ENCODE results near the gene SLC4A11.
A peak's percentile ranks its signal among the peaks of the same experiment; 100 is the strongest.

The SLC4A11 gene

DNA sequence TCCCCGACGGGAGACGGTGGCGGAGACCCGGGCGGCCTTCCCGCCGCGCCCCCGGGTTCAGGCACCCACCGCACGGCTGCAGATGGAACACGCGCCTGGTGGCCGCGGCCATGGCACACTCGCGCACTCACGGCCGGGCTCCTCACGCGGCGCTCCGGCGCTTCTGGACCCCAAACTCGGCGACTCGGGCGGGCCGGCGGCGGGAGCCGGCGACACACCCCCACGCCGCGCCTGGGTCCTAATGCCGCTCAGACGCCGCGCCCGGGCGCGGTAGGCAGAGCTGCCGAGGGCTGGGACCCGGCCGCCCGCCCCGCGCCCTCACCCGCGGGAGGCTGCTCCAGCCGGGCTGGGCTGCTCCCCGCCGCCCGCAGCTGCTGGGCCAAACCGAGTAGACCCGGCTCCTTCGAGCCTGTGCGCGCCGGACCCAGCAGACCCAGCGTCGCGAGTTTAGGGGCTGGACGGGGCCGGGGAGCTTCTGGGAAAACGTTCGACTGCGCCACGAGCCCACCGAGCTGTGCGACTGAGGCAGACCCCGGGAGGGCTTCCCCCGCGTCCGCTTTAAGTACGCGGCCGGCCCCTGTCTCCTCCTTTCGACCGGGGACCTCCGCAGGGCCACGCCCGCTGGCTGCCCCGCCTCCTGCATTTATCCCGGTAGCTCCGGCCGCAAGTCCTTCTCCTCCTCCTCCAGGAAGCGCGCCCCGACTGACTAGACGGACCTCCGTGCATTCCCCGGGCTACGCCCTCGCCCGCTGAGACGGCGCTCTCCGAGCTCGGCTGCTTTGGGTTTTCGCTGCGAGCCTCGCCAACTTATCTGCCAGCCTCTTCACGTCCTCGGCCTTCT is at the start of gene SLC4A11:
SLC4A11 (minus strand) TSS at position 165 of the 841 bp plus-strand sequence; CDS start at position 112, 53 bp downstream.
- DNase-seq: peak; percentile 64

DNA sequence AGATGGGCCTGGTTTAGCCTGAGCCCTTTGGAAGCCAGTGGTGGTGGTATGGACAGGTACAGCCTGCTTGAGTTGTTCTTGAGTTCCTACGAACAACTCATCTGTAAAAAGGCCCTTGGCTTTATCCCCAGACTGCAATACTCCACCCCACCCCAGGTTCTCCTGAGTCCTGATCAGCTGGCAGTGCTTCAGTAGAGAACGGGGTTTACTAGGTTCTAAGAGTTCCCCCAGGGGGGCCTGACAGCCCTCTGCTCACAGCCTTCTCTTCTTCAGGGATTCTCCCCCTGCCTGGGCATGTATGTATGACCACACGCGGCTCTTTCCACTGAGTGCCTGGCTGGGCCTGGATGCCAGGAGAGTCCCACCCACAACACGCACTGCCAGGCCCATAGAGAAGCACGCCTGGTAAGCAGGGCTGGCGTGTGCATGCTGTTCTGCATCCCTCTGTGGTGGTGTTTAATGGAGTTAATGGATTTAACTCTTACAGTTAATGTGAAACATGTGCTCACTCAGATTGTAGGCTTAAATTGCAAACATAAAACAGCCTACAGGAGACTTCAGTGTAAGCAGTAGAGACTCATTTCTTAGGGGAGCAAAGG is 44.3 kb upstream of the SLC4A11 start:
- no peak for DNase-seq

DNA sequence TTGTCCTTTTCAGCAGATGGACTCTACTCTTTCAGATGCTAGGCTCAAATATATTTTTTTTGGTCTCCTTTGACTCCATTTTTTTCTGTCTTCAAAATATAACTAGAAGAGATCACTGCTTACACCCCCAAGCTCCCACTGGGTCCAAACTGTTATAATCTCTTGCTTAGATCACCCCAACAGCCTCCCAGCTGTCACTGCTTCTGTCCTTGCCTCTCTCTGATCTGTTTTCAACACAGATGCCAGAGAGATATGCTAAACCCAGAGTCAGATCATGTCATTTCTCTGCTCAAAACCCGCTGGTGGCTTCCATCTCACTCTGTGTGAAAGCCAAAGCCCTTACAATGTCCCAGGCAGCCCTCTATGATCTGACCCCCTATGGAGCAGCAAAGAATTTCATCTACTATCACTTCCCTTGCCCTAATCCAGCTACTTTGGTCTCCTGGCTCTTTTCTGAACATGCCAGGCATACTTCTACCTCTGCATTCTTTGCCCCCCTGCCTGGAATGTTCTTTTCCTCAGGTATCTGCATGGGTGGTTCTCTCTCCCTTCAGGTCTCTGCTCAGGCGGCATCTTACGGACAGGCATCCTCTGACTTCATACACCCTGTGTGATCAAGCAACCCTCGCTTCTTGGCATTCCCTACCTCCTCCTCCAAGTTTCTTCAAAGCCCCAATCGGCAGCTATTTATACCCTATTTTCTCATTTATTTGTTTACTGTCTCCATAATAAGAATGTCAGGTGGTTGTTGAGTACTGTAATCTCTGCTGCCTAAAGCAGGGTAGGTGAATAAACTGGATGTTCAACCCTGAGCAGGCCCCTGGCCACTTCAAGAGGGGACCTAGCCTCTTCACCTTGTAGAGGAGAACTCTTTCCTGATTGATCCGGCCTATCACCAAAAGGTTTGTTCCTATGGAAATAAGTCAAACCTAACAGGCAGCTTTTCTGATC is 43.6 kb upstream of the SLC4A11 start:
- DNase-seq: no peak

DNA sequence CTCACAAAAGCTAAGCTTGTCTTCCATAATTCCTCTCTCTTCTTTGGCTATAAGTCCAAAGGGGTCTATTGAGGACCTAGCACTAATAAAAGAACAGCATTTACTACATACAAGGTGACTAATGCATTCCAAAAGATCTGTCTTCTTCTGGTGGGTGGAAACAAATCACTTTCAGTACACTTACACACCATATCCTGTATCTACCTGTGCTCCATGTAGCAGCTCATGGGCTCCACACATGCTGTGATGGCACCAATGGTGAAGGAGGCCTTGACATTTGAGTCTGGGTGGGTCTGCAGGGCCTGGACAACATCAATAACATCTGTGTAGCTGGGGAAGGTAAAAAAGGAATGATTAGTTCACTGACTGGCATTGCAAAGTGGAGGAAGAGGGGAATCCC is 42.4 kb upstream of the SLC4A11 start:
- DNase-seq: no peak

DNA sequence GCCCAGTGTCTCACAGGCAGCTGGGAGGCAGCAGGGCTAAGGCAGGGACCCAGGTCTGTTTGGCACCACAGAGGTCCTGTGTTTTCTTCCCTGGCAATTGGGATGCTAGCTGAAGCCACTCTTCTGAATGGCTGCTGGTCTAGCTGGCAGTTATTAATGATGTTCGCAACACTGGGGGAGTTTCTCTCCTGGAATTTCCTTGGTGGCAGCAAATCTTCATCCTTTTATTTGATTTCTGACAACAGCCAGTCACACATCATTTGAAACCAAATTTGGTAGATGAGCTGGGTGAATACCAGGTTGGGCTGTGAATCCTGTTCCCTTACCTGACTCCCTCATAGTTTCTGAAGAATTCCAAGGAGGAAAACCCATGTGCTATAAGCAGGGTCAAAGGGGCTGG is 40.8 kb upstream of the SLC4A11 start:
- DNase-seq: no peak

DNA sequence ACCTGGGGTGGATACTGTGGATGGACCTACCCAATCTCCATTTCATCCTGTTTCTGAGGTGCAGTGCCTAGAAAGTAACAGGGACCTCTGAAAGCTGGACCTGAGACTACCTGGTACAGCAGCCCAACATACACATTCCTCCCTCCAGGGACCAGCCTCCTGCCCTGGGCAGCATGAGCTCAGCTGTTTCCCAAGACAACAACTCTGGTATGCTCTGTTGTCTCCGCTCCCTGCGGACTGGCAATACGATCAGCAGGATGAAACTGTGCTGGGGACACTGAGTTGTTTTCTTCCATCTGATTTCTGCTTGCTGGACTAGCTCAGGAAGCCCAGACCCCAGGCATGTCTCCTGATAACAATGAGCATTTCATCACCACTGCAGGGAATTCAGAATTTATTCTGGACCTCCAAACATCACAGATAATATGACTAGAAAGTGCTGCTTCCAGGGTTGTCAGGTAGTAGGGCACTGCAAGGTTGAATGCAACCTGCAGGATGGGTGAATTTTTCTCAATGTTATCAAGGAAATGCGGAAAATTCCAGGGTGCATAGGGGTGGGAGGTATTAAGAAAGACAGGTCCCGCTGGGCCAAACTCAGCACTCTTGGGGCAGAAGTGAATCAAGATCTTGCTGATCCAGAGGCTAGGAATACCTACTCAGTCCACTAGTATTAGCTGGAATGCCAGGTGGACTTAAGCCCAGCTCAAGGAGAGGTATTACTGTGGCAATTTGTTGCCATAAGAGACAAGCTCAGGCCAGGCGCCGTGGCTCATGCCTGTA is 38.9 kb upstream of the SLC4A11 start:
- no peak for DNase-seq

DNA sequence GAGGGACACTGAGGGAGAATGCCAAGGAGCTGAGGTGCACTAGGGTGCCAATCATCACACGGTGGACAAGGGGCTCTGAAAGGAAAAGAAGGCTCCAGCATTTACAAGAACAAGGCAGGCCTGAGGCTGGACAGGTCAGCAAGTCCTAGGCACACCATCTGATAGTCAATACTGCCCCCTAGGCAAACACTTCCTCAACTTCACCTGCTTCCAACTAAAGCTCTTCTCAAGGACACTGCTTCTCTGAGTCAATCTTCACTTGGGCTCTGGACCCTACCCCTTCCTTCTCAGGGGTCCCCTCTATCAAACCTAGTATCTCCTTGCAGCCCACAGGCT is 37.7 kb upstream of the SLC4A11 start:
- DNase-seq: peak; percentile 44

DNA sequence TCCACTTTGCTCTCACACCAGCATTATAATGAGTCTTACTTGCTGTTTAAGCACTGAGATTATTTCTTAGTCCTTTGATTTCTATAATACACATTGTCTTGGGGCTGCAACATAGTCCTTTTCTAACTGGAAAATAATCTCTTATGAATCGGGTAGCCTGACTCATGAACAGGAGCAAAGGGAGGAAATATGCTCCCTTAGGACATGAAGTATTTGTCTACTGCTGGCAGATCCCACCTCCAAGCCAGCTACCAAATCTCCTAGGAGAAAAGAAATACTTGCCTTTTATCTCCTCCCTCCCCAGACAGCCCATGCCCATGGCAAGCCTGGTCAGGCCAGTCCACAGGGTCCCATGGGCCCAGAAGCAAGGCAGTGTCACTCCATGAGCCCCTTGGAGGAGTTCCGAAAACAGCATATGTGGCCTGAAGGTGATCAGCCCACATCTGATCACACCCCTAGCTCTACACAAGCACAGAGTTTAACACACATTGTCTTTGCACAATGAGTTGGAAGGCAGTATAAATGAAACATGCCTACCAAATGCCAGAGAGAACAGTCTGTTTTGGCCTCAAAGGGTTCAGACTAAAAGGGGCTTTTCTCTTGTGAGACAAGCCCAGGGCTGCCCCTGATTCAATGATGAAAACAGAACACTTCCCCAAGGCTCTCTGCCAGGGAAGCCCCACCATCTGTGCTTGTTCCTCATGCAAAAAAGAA is 37.1 kb upstream of the SLC4A11 start:
- no peak for DNase-seq

DNA sequence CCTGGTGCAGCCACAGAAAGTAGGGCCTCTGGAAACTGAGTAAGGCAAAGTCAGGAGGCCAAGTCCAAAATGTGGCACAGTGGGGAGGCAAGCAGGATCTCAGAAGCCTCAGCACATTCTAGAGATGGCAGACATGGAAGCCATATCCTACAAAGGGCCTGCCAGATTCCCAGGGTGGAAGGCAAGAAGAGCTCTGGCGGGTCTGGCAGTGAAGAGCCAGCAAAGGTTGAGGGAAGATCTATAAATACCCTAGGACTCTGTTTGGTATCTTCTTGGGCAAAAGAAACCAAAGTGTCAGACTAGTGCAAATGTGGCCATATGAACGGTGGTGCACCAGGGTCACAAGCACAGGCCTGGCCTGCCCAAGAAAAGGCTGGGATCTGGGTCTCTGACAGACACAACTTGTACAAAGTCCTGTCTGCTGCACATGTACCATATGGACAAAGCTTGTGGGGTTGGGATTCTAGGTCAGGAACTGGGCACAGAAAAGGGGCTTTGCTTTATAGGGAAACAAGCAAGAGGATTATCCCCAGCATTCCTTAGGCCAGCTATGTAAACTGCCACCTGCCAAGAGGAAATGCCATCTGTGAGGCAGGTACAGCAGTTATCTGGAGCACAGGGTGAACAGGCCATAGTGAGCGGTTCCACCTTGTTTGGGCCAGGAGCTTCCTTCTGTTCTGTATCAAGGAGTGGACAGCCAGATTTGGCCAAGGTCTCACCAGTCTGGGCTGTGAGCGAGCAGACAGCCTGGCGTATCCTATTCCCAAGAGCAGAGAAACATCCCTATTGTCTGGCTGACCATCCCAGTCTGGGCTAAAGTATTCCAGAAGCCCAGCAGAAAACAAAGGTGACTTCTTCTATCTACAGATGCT is 36.3 kb upstream of the SLC4A11 start:
- no peak for DNase-seq

DNA sequence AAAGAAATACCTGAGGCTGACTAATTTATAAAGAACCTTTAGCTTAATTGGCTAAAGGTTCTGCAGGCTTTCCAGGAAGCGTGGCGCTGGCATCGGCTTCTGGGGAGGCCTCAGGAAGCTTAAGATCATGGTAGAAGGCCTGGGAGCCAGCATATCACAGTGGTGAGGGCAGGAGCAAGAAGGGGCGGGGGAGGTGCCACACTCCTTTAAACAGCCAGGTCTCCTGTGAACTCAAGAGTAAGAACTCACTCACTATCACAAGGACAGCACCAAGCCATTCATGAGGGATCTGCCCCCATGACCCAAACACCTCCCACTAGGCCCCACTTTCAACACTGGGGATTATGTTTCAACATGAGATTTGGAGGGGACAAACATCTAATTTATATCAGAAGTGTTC is 34.4 kb upstream of the SLC4A11 start:
- DNase-seq: no peak

DNA sequence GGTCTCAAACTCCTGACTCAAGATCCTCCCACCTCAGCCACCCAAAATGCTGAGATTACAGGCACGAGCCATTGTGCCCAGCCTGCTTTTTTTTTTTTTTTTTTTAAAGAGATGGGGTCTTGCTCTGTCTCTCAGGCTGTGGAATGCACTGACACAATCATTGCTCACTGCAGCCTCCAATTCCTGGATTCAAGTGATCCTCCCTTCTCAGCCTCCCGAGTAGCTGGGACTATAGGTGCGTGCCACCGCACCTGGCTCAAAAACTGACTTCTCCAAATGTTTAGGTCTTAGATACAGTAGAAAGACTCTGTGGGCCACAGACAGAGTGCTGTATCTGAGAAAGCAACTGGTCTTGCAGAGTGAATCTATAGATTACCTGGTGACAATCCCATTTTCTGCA is 31.1 kb upstream of the SLC4A11 start:
- no peak for DNase-seq

DNA sequence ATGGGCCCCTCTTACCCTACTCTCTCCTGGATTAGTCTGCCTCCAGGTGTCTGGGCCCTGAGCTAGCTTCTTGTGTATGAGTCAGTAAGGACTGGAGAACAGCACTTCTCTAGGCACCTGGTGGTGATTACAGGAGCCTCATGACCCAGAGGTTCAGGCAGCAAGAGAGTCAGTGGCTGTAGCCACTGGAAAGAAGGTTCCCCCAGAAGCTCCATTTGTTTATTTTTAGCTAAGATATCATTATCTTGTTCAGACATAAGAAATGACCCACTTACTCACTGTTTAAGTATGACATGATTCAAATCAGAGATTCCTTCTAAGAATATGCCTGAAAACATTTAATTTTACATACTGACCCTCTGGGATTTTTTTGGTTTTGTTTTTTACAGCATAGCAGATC is 23.6 kb upstream of the SLC4A11 start:
- DNase-seq: no peak

DNA sequence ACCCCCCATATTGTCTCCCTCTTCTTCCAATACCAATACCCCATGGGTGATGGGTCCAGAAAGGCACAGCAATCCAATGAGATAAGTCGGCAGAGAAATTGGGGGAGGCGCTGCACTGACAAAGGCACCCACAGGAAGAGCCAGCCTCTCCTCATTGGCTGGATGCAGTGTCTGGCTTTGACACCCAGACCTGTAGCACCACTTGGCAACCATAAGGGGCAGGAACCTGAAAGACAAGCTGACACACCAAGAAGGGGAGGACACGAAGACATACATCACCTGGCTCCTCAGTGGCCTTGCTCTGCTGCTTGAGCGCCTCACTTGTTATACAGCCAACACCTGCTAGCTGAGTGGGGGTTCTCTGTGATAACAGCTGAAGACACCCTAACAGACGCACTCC is 19.4 kb upstream of the SLC4A11 start:
- DNase-seq: no peak

DNA sequence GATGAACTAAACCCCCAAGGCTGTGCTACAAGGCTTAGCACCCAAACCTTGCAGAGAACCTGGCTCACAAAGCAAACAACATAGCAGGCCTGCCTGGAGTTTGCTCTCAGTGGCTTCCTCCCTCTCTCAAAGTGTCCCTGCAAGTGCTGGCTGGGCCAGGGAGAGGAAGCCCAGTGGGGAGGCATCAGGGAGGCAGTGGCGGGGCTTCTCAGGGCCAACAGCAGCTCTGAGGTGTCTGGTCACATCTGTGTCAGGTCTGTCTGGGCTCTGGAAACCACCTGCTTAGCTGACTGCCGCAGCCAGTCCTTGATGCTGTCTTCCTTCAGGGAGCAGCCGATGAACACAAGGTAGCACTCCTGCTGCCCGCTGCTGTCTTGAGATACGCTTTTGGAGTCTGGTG is 16.7 kb upstream of the SLC4A11 start:
- DNase-seq: no peak

DNA sequence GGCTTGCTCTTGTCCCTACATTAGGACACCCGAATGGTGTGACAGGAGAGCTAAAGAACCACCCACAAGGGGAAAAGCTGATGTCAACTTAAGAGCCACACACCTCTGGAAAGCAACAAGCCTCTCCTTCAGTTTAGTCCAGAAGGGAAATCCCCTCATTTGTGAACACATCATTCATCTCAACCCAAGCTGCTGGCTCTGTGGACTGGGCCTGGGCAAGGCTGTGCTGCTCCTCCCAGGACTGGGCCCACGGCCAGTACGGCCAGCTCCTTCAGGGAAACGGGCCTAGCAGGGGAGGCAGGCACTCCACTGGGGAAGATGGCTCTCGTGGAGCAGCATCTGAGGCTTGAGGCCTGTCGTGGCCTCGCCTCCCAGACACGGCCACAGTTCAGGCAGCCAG is 12.8 kb upstream of the SLC4A11 start:
- DNase-seq: no peak

DNA sequence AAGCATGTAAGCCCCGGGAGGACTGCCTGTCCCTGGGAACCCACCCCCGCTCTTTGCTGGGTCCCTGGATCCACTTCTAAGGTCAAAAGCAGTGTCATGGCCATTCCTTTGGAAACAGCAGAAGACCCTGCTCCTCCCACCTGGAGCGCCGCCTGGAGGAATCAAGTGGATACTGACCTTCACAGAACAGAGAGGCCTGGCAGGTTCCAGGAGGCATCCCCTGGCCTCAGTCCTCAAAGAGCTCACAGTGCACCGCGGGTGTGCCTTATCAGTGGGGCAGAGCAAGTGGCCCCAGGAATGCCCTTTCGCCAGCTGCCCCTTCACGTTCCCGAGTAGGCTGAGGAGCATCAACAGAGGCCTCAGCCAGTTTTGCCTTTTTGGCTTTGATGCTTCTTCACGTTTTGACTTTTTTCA is 11.1 kb upstream of the SLC4A11 start:
- DNase-seq: peak; percentile 47

DNA sequence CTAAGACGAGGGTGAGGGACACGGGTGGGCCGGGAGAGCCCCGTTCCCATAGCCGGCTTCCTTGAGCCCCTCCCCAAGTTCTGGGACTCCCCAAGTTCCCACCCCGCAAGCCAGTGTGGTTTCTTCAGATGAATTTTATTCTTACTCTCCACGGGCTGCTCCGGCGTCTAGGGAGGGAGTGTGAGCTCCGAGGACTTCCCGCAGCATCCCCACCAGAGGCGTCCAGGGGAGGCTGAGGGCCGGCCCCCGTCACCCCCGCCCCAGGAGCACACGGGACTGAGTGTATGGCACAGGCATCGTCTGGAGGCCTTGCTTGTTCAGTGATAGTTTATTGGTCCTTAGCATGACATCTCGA is 10.0 kb upstream of the SLC4A11 start:
- no peak for DNase-seq

DNA sequence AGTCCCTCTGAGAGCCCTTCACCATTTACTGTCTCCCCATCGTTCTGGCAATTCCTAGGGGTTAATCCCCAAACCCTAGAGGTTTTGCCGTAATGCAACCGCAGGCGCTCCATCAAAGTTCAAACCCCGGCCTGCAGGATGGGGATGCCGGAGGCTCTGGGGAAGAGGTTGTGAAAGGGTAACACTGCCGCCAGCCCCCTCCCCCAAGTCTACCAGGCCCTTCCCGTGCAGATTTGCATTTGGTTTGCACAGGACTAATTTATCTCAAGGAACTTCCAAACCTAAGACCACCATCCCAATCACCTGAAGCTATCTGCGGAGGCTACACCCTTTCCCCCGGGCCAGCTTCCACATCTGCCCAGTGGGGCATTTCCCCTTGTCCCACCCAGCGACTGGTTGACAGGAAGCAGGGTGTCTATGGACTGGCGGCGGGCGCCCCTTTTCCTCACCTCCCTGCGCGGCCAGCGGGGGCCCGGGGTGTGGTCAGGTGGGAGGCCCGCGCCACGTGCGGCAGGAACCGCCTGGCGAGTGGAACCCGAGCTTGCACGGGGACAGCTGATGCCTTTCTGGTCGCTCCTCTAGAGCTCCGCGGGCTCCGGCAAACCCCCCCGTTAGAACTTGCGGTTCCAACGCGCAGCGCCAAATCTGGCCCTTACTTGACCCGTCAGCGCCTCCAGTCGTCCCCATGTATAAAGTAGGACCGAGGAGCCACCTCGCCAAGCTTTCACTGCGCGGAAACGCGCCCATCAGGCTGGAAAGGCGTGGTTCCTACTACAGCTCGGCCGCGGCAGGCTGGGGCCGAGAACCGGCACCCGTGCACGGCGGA is 9.4 kb upstream of the SLC4A11 start:
- peak; percentile 70 for DNase-seq

DNA sequence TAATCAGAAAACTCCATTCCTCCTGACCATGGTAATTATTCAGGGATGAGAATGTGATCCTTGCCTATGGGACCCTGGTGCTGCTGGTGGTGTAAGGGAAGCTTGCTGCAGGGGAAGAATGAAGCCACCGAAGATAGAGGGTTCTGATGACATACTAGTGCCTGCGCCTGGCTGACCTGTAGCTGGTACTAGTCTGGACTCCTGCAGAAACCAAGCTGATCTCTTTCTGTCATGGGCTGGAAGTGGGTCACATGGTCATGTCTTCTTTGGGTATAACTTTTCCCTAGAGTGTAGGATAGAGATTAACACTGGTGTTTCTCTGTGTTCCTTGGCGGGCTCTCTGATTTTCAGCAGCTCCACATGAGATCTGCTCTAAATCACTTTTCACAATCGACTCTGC is 8.6 kb upstream of the SLC4A11 start:
- DNase-seq: no peak

DNA sequence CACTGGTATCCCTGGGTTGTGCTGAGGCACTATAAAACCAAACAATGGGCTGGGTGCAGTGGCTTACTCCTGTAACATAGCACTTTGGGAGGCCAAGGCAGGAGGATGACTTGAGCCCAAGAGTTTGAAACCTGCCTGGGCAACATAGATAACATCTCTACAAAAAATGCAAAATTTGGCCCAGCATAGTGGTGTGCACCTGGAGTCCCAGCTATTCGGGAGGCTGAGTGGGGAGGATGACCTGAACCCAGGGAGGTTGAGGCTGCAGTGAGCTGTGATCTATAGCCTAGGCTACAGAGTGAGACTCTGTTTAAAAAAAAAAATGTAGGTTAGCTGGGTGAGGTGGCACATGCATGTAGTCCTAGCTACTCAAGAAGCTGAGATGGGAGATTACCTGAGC is 7.7 kb upstream of the SLC4A11 start:
- DNase-seq: no peak
